OCI-LY1 (cell line): ENCODE measurements around the gene PRF1.

Experiments used
- H2AFZ ChIP-seq: fragments of 200-600 bp; sonication (generic), shearing (Covaris generic); 2 replicates; pipeline ENCODE4 v1.6.0; 2014; ENCODE audit warnings: antibody characterized with exemption, mild to moderate bottlenecking, low read length
- H3F3A ChIP-seq: fragments of 200-600 bp; sonication (generic), shearing (Covaris generic); 2 replicates; pipeline ENCODE4 v1.6.0; 2014; ENCODE audit warnings: mild to moderate bottlenecking, antibody characterized with exemption, low read length, moderate library complexity; ENCODE audit not compliant: insufficient read depth
- H3K27ac ChIP-seq: fragments of 200-600 bp; sonication (generic); 2 replicates; pipeline ENCODE4 v1.5.1; 2014; ENCODE audit warnings: low read length, mixed run types, mild to moderate bottlenecking, low read depth; ENCODE audit not compliant: poor library complexity, severe bottlenecking
- H3K27me3 ChIP-seq: fragments of 200-600 bp; sonication (generic); 2 replicates; pipeline ENCODE4 v1.6.0; 2014; ENCODE audit warnings: antibody characterized with exemption, mild to moderate bottlenecking, low read length, moderate library complexity; ENCODE audit not compliant: insufficient read depth
- H3K36me3 ChIP-seq: fragments of 200-600 bp; sonication (generic); 2 replicates; pipeline ENCODE4 v1.6.1; 2014; ENCODE audit warnings: mild to moderate bottlenecking, antibody characterized with exemption, low read length, moderate library complexity, mixed read lengths; ENCODE audit not compliant: insufficient read depth
- H3K4me1 ChIP-seq: fragments of 200-600 bp; sonication (generic); 2 replicates; pipeline ENCODE4 v1.5.1; 2014; ENCODE audit warnings: mild to moderate bottlenecking, low read length, moderate library complexity; ENCODE audit not compliant: insufficient read depth, severe bottlenecking
- H3K4me2 ChIP-seq: fragments of 200-600 bp; sonication (generic), shearing (Covaris generic); 2 replicates; pipeline ENCODE4 v1.6.1; 2014; ENCODE audit warnings: low read length
- H3K4me3 ChIP-seq: fragments of 200-600 bp; sonication (generic); 2 replicates; pipeline ENCODE4 v1.5.1; 2014; ENCODE audit warnings: low read length, low read depth, mild to moderate bottlenecking, mixed read lengths; ENCODE audit not compliant: poor library complexity, severe bottlenecking
- H3K79me2 ChIP-seq: fragments of 200-600 bp; shearing (Covaris generic); 2 replicates; pipeline ENCODE4 v1.6.1; 2016; ENCODE audit warnings: mixed run types, low read length, mixed read lengths; ENCODE audit not compliant: insufficient read depth
- H3K9ac ChIP-seq: fragments of 200-600 bp; sonication (generic), shearing (Covaris generic); 2 replicates; pipeline ENCODE4 v1.6.1; 2014; ENCODE audit warnings: mild to moderate bottlenecking, low read length, mixed read lengths
- H3K9me2 ChIP-seq: fragments of 200-600 bp; sonication (generic), shearing (Covaris generic); 2 replicates; pipeline ENCODE4 v1.6.1; 2014; ENCODE audit warnings: low read depth, mild to moderate bottlenecking, low read length, mixed read lengths
- H3K9me3 ChIP-seq: fragments of 200-600 bp; shearing (Covaris generic); 2 replicates; pipeline ENCODE4 v1.6.1; 2014; ENCODE audit warnings: low read length, mixed read lengths
- H4K20me1 ChIP-seq: fragments of 200-600 bp; sonication (generic), shearing (Covaris generic); 2 replicates; pipeline ENCODE4 v1.6.0; 2016; ENCODE audit warnings: mild to moderate bottlenecking, low read length; ENCODE audit not compliant: insufficient read depth
- EZH2 ChIP-seq: fragments of 200-600 bp; sonication (generic), shearing (Covaris generic); IDR thresholded peaks from 2 replicates; pipeline ENCODE4 v1.8.0; 2017; ENCODE audit warnings: borderline replicate concordance, mixed run types, mild to moderate bottlenecking, antibody characterized with exemption, low read length, moderate library complexity, mixed read lengths
- TF ChIP-seq, protein P1 (sequence below): fragments of 200-600 bp; sonication (generic), shearing (Covaris generic); IDR thresholded peaks from 2 replicates; pipeline ENCODE4 v1.5.1; 2017; ENCODE audit warnings: mild to moderate bottlenecking, antibody characterized with exemption, low read length, moderate library complexity, mixed read lengths

Gene PRF1

DNA sequence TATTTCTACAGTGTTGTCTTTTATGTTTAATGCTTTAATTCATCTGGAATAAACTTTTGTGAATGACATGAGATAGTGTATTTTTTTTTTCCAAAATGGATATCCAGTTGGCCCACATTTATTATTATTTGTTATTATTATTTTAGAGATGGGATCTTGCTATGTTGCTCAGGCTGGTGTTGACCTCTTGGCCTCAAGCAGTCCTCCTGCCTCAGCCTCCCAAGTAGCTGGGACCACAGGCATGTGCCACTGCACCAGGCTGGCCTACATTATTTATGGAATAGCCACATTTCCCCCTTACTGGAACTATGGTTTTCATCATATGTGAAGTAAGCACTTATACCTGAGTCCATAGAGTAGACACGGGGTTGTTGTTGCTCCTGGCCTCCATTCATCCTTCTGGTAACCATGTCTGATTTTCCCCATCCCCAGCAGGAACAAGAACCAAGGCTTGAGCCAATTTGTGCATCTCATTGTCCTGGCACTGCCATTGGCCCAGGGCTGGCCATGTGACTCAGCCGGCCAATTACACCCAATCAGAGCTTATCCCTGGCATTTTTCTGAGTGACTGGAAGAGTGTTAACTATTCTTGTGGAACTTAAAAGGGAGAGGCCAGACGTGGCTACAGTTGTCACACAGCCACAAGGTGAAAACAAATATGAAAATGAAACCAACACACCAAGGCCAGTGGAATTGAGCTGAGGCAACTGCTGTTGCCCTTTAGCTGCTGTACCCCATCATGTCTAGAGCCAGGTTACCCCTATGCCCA, 23.1 kb downstream of the PRF1 start:
- no peak overlapping the region for H3K9ac ChIP-seq
- no peaks in the 10 kb centered on the region for H3K79me2 ChIP-seq
- peaks cover 13% of the 10 kb centered on the region for H3F3A ChIP-seq
- H3K9me3 ChIP-seq, result no peaks in the 10 kb centered on the region
- H4K20me1 ChIP-seq, result no peaks in the 10 kb centered on the region
- H3K4me1 ChIP-seq, result peaks cover 77% of the 10 kb centered on the region
- H3K4me3 ChIP-seq, result no peak overlapping the region
- TF ChIP-seq, protein P1, sequence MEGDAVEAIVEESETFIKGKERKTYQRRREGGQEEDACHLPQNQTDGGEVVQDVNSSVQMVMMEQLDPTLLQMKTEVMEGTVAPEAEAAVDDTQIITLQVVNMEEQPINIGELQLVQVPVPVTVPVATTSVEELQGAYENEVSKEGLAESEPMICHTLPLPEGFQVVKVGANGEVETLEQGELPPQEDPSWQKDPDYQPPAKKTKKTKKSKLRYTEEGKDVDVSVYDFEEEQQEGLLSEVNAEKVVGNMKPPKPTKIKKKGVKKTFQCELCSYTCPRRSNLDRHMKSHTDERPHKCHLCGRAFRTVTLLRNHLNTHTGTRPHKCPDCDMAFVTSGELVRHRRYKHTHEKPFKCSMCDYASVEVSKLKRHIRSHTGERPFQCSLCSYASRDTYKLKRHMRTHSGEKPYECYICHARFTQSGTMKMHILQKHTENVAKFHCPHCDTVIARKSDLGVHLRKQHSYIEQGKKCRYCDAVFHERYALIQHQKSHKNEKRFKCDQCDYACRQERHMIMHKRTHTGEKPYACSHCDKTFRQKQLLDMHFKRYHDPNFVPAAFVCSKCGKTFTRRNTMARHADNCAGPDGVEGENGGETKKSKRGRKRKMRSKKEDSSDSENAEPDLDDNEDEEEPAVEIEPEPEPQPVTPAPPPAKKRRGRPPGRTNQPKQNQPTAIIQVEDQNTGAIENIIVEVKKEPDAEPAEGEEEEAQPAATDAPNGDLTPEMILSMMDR, result no peak
- no peaks in the 10 kb centered on the region for H3K27me3 ChIP-seq
- H3K9me2 ChIP-seq, result no peaks in the 10 kb centered on the region
- H2AFZ ChIP-seq, result no peak overlapping the region
- H3K4me2 ChIP-seq, result peak overlapping the region; percentile 1; the same call in 1 of the 2 replicates
- H3K36me3 ChIP-seq, result peaks cover 8% of the 10 kb centered on the region; the same call in 1 of the 2 replicates
- peak overlapping the region; percentile 100 for H3K27ac ChIP-seq

- Histone ChIP-seq H3K27me3 (no peaks in the 10 kb centered on the region), H3F3A (peaks cover 8% of the 10 kb centered on the region; the same call in 1 of the 2 replicates), H3K79me2 (no peaks in the 10 kb centered on the region), H3K9ac (peak overlapping the region; percentile 43; the same call in 1 of the 2 replicates), H3K4me3 (peak overlapping the region; percentile 5), H3K27ac (peak overlapping the region; percentile 100), H3K4me2 (peak overlapping the region; percentile 43), H3K4me1 (peaks cover 77% of the 10 kb centered on the region), H2AFZ (no peak overlapping the region), H3K36me3 (peaks cover 8% of the 10 kb centered on the region; the same call in 1 of the 2 replicates), H4K20me1 (no peaks in the 10 kb centered on the region), H3K9me3 (no peaks in the 10 kb centered on the region), H3K9me2 (no peaks in the 10 kb centered on the region)
- TF ChIP-seq, protein P1, result no peak
- TF ChIP-seq EZH2, result no peak
Measured at GRCh38 chr10:70578371-70578947, 24.1 kb downstream of the PRF1 start.

DNA sequence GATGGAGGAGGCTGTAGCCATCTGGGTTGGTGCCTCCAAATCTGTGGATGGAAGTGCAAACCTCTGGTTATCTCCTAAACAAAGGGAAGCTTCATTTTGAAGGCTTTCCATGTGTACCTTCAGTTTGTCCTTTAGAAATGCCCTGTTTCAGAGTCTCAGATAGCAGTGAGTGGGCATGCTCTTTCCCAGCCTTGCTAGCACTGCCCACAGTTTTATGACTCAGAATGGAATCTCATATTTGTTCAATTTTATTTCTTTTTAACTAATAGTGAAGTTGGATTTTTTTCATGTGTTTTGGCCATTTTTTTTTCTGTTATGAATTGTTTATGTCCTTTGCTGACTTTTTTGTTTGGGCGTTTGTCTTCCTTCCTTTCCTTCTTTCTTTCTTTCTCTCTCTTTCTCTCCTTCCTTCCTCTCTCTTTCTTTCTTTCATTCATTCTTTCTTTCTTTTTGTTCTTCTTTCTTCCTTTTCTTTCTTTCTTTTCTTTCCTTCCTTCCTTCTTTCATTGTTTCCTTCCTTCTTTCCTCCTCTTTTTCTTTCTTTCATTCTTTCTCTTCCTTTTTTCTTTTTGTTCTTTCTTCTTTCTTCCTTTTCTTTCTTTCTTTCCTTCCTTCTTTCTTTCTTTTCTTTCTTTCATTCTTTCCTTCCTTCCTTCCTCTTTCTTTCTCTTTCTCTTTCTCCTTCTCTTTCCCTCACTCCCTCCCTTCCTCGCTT, 25.6 kb downstream of the PRF1 start:
- Histone ChIP-seq H3K4me2 (peak overlapping the region; percentile 66), H3K9me3 (no peaks in the 10 kb centered on the region), H2AFZ (no peak overlapping the region), H3K36me3 (peaks cover 8% of the 10 kb centered on the region; the same call in 1 of the 2 replicates), H4K20me1 (no peaks in the 10 kb centered on the region), H3F3A (peaks cover 8% of the 10 kb centered on the region; the same call in 1 of the 2 replicates), H3K27me3 (no peaks in the 10 kb centered on the region), H3K9me2 (no peaks in the 10 kb centered on the region), H3K79me2 (no peaks in the 10 kb centered on the region), H3K9ac (peak overlapping the region; percentile 72), H3K27ac (peak overlapping the region; percentile 100), H3K4me1 (peaks cover 80% of the 10 kb centered on the region), H3K4me3 (peak overlapping the region; percentile 33)
- TF ChIP-seq, protein P1, result no peak
- no peak for TF ChIP-seq EZH2
